Fibroblast of villous mesenchyme (primary cell): Measurements from ENCODE around the gene BOD1L1. TPM values are rescaled to one million over a fixed set of nuclear protein-coding genes. Genes with fewer than 3 reads are reported as not detected.

Source experiments
- DNase-seq: peaks from one replicate; pipeline ENCODE4 v3.0.0-alpha.2; 2010; ENCODE audit warnings: low read depth
- H3K4me3 ChIP-seq: 2 replicates; pipeline ENCODE4 v1.5.1; 2011; ENCODE audit warnings: low read depth, mild to moderate bottlenecking, low read length
- CTCF ChIP-seq: IDR thresholded peaks from 2 replicates; pipeline ENCODE4 v1.5.1; 2012; ENCODE audit warnings: low read depth, mild to moderate bottlenecking, low read length; ENCODE audit not compliant: insufficient read depth
- total RNA-seq: library from RNA; depleted of rRNA; stranded (reverse); fragments of >200 nt; gene quantifications from 2 replicates; pipeline ENCODE4 v1.2.3, GENCODE V29; 2012

BOD1L1 gene
- total RNA-seq, 1 donor, result 23.7 TPM

- TF ChIP-seq CTCF, result peak; percentile 86
- DNase-seq, result peak; percentile 71
- peak overlapping the region; percentile 34 for H3K4me3 ChIP-seq
Observed at GRCh38 chr4:13656569-13657405, 29.3 kb upstream of the BOD1L1 start.

GRCh38 chr4:13654162-13654797 is 26.8 kb upstream of the BOD1L1 start:
- peak; percentile 69 for DNase-seq
- TF ChIP-seq CTCF, result peak; percentile 97
- peak overlapping the region; percentile 67 for H3K4me3 ChIP-seq

- no peak for DNase-seq
- no peak for TF ChIP-seq CTCF
- no peak overlapping the region for H3K4me3 ChIP-seq
Observed at GRCh38 chr4:13653766-13654161, 26.2 kb upstream of the BOD1L1 start.

GRCh38 chr4:13647031-13647430 is 19.5 kb upstream of the BOD1L1 start:
- no peak for DNase-seq
- no peak overlapping the region for H3K4me3 ChIP-seq
- TF ChIP-seq CTCF, result no peak

- no peak overlapping the region for H3K4me3 ChIP-seq
- no peak for DNase-seq
- no peak for TF ChIP-seq CTCF
Observed at GRCh38 chr4:13645075-13645474, 17.6 kb upstream of the BOD1L1 start.

- no peak overlapping the region for H3K4me3 ChIP-seq
- DNase-seq, result peak; percentile 28
- no peak for TF ChIP-seq CTCF
Observed at GRCh38 chr4:13642170-13642950, 14.8 kb upstream of the BOD1L1 start.
